ENCODE data around the gene KRTAP1-3.
"Not testable (repeated sequence)": the region's sequence is repeated elsewhere in the genome, so short reads cannot be mapped to it uniquely, and the experiment has no call there.

The KRTAP1-3 gene

DNA sequence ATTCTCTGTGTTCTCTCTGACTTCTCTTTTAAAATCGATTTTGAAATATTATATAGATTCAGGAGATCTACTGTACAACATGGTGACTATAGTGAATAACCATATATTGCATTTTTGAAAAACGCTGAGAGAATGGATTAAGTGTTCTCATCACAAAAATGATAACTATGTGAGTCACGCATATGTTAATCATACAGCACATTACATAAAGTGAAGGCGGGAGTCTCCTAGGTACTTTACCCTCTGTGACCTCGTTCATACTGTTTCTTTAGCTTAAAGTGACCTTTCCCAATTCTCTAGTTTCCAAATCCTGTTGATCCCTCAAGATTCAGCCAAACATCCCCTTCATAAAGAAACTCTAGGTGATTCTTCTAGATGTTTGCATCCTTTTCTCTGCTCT, 31.9 kb downstream of the KRTAP1-3 start:
- no peaks in the 10 kb centered on the region for H3K36me3 ChIP-seq (ENCODE audit: control insufficient read depth in 2 of 2, insufficient read depth in 1 of 2, low read length in 2 of 2)
- H3K4me3 ChIP-seq (ENCODE audit: low read depth, low read length) = no peak overlapping the region
- ChIA-PET CTCF (interaction anchor here (0.6 kb wide), 2 partner anchors 227 to 595 kb away, joined by 3 to 4 read pairs; no protein-coding TSS in a partner anchor), POLR2A (no interaction called here)
- no peaks in the 10 kb centered on the region for H3K4me1 ChIP-seq (ENCODE audit: control insufficient read depth, insufficient read depth, low read length)
- no peak overlapping the region for H3K27ac ChIP-seq (ENCODE audit: extremely low read depth, low read depth, low read length)
- TF ChIP-seq ZNF664 (tag by site-specific recombination; IDR thresholded peaks at IDR 0.05) = no peak
- TF ChIP-seq, protein P1, sequence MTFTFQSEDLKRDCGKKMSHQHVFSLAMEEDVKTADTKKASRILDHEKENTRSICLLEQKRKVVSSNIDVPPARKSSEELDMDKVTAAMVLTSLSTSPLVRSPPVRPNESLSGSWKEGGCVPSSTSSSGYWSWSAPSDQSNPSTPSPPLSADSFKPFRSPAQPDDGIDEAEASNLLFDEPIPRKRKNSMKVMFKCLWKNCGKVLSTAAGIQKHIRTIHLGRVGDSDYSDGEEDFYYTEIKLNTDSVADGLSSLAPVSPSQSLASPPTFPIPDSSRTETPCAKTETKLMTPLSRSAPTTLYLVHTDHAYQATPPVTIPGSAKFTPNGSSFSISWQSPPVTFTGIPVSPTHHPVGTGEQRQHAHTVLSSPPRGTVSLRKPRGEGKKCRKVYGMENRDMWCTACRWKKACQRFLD (tag by site-specific recombination; IDR thresholded peaks at IDR 0.05) = no peak
- TF ChIP-seq ZBTB10 (tag by site-specific recombination; IDR thresholded peaks at IDR 0.05) = no peak
- TF ChIP-seq ZFP3 (tag by site-specific recombination; IDR thresholded peaks at IDR 0.05; ENCODE audit: low read depth) = no peak
- TF ChIP-seq, protein P2, sequence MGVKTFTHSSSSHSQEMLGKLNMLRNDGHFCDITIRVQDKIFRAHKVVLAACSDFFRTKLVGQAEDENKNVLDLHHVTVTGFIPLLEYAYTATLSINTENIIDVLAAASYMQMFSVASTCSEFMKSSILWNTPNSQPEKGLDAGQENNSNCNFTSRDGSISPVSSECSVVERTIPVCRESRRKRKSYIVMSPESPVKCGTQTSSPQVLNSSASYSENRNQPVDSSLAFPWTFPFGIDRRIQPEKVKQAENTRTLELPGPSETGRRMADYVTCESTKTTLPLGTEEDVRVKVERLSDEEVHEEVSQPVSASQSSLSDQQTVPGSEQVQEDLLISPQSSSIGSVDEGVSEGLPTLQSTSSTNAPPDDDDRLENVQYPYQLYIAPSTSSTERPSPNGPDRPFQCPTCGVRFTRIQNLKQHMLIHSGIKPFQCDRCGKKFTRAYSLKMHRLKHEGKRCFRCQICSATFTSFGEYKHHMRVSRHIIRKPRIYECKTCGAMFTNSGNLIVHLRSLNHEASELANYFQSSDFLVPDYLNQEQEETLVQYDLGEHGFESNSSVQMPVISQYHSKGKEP (tag by site-specific recombination; IDR thresholded peaks at IDR 0.05) = no peak
- no peak for TF ChIP-seq ZNF623 (tag by site-specific recombination; IDR thresholded peaks at IDR 0.05)
- TF ChIP-seq ZNF140 (tag by site-specific recombination; IDR thresholded peaks at IDR 0.05) = no peak
- TF ChIP-seq ZBTB1 (tag by site-specific recombination; IDR thresholded peaks at IDR 0.05) = no peak
- TF ChIP-seq ZNF654 (tag by site-specific recombination; IDR thresholded peaks at IDR 0.05; ENCODE audit: low read depth) = no peak
- TF ChIP-seq PRDM10 (tag by site-specific recombination; IDR thresholded peaks at IDR 0.05) = no peak
- TF ChIP-seq ZSCAN4 (tag by site-specific recombination; IDR thresholded peaks at IDR 0.05) = no peak
- no peak for TF ChIP-seq ZFP41 (tag by site-specific recombination; IDR thresholded peaks at IDR 0.05; ENCODE audit: borderline replicate concordance)
- TF ChIP-seq ZNF48 (tag by site-specific recombination; IDR thresholded peaks at IDR 0.05) = no peak
- no peak for TF ChIP-seq ZNF24 (tag by site-specific recombination; IDR thresholded peaks at IDR 0.05)
- TF ChIP-seq ZBTB20 (tag by site-specific recombination; IDR thresholded peaks at IDR 0.05) = no peak
- H3K9me3 ChIP-seq (ENCODE audit: control insufficient read depth, insufficient read depth, low read depth, low read length) = no peaks in the 10 kb centered on the region

- TF ChIP-seq GFI1B (tag by site-specific recombination; IDR thresholded peaks at IDR 0.05) (no peak), ZNF133 (tag by site-specific recombination; IDR thresholded peaks at IDR 0.05) (no peak), ZNF366 (tag by site-specific recombination; conservative IDR thresholded peaks at IDR 0.05) (no peak), ZNF600 (tag by site-specific recombination; IDR thresholded peaks at IDR 0.05) (no peak), ZFP41 (tag by site-specific recombination; IDR thresholded peaks at IDR 0.05; ENCODE audit: borderline replicate concordance) (no peak), SETDB1 (IDR thresholded peaks at IDR 0.05; ENCODE audit: insufficient read length, low read length) (no peak), FEZF1 (tag by site-specific recombination; IDR thresholded peaks at IDR 0.05) (no peak), ZNF530 (tag by site-specific recombination; IDR thresholded peaks at IDR 0.05; ENCODE audit: low read depth) (no peak), ZNF677 (tag by site-specific recombination; IDR thresholded peaks at IDR 0.05) (no peak), ZNF777 (tag by site-specific recombination; IDR thresholded peaks at IDR 0.05; ENCODE audit: borderline replicate concordance) (no peak)
- Histone ChIP-seq H3K36me3 (ENCODE audit: control insufficient read depth in 2 of 2, insufficient read depth in 1 of 2, low read length in 2 of 2) (no peaks in the 10 kb centered on the region), H3K4me3 (ENCODE audit: low read depth, low read length) (no peak overlapping the region), H3K9me3 (ENCODE audit: control insufficient read depth, insufficient read depth, low read depth, low read length) (no peaks in the 10 kb centered on the region), H3K4me1 (ENCODE audit: control insufficient read depth, insufficient read depth, low read length) (no peaks in the 10 kb centered on the region), H3K27ac (ENCODE audit: extremely low read depth, low read depth, low read length) (no peak overlapping the region)
- ChIA-PET POLR2A (no interaction called here), CTCF (no interaction called here)
These were observed 32.9 kb downstream of the KRTAP1-3 start for GRCh38 chr17:41001795-41002194.

GRCh38 chr17:40999563-40999962, 35.1 kb downstream of the KRTAP1-3 start, which contains the start of gene KRTAP3-2:
Gene KRTAP3-2, minus strand, starts transcription at chr17:40999906. Its CDS starts 53 bp downstream, at chr17:40999853.
- POLR2A ChIA-PET; H3K27ac ChIP-seq (ENCODE audit: extremely low read depth, low read depth, low read length); H3K36me3 ChIP-seq (ENCODE audit: control insufficient read depth in 2 of 2, insufficient read depth in 1 of 2, low read length in 2 of 2); H3K9me3 ChIP-seq (ENCODE audit: control insufficient read depth, insufficient read depth, low read depth, low read length); H3K4me1 ChIP-seq (ENCODE audit: control insufficient read depth, insufficient read depth, low read length); H3K4me3 ChIP-seq (ENCODE audit: low read depth, low read length): not testable (repeated sequence)
- CTCF ChIA-PET = interaction anchor here (0.7 kb wide), 1 partner anchor 579 kb away, joined by 3 read pairs; no protein-coding TSS in a partner anchor

Measured in HEK293 (cell line).